GM21825 (cell line): ENCODE results near the gene NAPA.

Source experiments
- ATAC-seq: cut with Tn5 transposase; IDR thresholded peaks from one replicate; pipeline ENCODE4 v1.9.1; 2021; ENCODE audit warnings: mild to moderate bottlenecking, moderate library complexity; ENCODE audit not compliant: unreplicated experiment

The NAPA gene

DNA sequence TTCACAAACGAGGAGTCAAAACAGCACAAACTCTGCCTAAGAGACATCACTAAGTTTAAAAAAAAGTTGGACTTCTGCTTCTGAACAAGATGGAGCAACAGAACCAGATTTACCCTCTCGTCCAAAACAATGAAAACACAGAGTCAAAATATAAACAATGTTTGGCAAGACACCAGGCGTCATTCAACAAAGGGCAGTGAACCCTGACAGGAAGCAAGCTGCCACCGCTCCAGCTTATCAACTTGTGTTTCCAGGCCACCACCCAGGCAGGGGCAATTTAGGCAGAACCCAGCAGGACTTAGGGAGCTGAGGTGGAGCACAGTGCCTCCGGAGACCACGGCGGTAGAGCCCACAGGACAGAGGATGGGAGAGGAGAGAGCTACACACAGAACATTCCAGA is 8.6 kb upstream of the NAPA start:
- ATAC-seq: no peak

DNA sequence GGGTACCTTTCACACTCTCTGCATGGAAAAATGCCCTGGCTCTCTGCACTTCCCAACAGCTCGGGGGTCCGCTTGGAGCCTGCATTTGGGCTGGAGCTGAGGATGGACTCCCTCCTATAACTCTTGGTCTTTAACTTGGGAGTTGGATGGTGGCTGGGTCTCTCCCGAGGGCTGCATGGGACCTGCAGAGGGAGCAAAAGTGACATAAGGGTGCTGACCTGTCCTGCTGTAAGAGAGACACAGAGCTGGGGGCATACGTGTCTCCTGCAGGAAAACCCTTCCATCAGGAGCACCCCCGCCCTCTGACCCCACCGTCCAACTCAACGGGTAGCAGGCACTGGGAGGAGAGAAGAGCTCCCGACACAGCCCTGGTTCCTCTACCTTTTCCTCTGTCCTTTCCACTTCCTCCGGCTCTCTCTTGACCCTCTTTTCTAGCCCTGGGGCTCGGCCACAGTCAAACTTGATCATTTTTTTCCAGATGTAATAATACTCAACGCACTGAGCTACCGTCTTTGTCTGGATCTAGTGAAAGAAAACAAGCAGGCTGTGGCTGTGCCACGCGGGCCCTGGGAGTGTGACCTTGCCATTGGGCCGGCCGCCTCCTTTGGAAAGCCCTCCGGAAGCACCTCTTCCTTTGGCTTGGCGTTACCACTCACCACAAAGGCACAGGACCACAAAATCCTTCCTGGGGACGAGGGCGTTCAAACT is 6.8 kb upstream of the NAPA start:
- no peak for ATAC-seq

DNA sequence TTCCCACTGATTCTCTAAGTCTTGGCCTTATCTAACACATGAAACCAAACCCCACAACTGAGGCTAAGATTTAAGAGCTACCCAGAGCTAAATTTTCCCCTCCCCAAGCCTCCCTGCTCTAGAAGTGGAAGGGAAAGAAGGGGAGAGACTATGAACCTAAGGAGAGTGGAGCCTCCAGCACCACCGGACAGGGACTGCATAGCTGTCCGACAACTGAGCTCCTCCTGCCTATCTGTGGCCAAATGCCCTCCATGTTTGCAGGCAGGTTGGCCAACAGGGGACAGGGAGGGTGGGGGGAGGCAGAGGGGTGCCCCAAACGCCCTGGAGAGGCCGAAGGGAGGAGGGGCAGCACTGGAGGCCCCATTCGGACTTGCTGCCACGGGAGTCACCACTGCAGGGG is 6.0 kb upstream of the NAPA start:
- ATAC-seq: no peak

DNA sequence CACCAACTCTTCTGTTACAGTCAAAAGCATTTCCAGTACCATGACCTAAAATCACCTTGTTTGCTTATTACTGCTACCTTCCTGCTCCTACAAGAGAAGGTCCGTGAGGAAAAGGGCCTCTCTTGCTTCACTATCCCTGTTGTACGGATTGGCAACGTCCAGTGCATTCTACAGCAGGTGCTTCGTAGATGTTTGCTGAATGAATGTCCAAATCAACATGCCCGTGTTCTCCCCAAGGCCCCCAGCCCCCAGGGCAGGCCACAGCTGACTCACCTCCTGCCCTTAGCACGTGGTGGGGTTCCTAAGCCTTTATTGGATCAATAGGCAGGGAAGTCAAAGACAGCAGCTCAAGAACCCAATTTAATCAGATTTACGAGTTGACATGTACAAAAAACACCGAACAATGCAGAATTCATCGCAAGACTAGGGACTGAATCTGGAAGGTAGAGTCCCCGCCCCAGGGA is 5.5 kb upstream of the NAPA start:
- no peak for ATAC-seq

DNA sequence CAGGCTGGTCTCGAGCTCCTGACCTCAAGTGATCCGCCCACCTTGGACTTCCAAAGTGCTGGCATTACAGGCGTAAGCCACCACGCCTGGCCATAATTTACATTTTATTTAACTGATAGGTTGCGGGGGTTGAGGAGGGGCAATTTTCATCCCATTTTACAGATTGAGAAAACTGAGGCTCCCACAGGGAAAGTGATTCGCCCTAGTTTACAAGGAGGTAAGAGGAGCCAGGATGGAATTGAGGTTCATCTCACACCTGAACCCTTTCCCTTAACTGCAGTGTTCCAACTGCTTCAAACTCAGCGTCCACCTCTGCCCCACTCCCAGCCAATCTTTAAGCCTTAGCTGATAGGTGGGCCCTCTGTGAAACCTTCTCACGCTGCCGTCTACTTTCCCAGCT is 4.0 kb upstream of the NAPA start:
- ATAC-seq: no peak

DNA sequence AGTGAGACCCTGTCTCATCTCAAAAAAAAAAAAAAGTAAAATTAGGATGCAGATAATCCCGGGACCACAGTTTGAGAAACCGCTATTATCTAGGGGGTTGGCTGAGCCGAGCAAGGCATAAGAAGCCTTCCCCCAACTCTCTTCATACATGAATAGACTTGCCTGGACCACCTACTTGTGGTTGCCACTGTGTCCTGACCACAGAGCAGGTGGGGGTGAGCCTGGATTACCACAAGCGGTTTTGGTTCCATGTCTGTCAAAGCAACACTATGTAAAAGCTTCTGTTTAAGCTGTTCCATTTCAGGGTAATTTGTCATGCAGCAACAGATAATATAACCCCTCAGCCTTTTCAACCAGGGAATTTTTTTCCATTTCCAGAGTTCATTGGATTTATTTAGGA is 3.3 kb upstream of the NAPA start:
- no peak for ATAC-seq

DNA sequence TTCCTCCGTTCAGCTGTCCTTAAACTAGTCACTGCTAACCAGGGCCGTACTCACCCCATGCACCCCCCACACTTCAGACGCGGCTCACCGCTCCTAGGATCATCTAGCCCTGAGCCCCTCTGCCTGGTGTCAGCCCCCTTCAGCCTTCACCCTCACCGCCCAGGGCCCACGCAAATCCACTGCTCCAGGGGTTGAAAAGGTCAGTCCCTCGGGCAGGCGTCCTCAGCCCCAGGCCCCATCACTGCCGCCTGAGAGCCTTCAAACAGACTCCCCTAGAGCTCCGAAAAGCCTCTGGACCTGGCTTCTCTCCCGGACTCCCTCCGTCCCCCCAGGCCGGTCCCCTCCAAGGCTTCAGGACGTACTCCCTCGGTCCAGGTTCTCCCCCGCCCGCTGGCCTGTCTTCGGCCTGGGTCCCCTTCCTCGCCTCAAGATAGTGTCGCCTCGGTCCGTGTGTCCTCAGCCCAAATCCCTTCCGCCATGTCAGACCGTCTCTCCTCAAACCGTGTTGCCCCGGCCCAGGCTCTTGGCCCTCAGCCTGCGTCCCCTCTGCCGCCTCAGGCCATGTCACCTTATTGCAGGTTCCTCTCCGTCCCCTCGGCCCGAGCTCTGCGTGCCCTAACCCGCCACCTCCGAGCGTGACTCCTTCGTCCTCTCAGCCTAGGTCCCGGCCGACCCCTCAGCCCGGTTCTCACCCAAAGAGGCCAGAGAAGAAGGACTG is 553 bp downstream of the NAPA start:
- ATAC-seq: peak; percentile 2

DNA sequence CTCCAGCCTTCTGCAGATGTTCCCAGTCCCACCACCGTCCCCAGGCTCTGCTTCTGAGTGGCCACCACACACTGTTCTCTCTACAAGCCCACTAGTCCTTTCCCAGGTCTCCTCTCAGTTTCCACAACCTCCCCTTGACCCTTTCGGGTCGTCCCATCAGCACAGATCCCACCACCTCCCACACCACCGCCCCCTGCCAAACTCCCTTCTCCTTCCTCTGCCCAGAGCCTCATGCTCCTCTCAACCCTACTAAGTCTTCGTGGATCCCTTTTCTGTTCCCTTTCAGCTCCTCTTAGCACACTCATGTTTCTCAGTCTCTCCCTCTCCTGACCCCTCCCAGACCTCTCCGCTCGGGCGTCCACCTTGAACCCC is 1.9 kb downstream of the NAPA start:
- ATAC-seq: no peak

DNA sequence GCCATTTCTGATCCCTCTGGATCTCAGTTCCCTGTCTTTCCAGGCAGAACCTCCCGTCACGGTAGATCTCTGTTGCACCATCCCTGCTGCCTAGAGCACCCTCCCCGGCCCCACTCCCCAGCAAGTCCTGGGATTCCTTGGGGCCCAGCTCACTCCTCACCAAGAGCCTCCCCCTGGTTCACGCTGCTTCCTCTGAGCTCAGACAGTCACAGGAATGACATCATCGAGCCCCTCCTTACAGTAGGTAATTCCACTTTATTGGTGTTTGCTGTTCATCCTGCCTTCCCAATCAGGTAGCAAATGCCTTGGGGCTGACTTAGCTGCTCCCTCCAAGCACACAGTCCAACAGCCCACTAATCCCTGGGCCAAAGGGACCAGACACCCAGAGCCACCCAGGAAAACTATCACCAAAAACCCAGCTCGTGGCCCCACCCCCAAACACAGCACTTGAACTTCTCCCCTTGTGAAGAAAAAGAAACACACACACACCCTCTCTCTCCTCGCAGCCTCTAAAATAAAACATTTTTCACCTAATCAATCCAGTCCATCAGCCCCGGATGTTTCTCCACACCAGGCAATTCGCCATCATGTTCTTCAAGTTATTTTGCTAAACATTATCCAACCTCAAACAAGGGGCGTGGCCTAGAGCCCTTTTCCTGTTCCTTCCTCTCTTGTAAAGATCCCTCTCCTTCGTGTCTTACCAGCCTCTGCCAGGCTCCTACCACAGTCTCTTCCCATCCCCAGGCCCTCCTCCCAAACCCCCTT is 2.5 kb downstream of the NAPA start:
- ATAC-seq: no peak

DNA sequence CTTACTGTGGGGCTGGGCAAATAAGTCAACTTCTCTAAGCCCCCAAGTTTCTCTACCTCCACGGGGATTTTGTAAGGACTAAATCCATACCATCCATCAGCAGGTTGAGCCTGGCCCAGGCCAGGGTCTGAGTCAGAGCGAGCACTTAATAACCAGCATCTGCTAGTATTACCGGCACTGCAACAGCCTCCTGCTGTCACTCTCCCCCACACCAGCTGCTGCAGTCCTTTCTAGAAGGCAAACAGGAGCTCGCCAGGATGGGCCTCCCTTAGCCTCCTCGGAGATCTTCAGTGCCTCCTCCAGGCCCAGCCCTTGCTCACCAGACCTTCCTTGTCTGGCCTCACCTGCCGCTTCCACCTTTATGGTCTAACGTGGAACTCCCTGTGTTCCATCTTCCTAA is 3.2 kb downstream of the NAPA start:
- ATAC-seq: no peak

DNA sequence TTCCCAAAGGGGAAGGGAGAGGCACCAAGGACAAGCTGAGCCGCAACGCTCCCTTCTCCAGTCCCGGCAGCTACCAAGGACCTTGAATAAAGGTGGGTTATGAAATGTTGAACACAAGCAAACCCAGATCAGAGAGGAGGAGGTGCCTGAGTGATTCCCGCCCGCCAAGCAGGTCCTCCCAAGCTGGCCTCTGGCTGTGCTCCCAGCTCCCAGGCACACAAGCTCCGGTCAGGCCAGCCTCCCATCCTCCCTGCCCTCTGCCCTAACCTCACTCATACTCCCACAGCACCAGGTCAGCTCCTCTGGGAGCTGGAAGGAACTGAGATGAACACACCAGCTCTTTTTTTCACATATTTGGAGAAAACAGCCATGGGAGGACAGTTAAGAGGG is 3.7 kb downstream of the NAPA start:
- ATAC-seq: no peak

DNA sequence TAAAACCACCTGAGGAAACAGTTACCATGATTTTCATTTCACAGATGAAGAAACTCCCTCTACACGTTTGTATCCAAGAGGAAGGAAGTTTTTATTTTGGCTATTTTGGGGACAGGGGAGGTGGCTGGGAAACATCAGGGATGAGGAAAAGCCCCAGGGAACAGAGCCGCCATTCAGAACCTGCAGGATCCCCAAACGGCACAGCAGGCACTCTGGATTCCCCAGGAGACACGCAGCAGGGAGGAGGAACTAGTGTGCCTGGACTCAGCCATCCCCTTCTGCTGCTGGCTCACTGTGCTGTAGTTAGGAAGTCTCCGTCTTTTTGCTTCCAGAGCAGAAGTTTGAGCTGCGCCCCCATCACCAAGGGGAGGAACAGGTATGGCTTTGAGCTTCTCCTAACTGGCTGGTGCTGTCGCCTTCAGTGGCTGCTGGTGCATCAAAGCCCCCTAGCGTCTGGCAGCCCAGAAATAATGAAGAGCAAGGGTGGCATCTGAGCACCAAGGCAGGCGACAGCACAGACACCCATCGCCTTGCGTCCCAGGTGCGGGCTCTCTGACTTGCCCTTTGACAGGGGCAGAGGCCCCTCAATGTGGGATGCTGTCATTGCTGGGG is 4.2 kb downstream of the NAPA start:
- no peak for ATAC-seq

DNA sequence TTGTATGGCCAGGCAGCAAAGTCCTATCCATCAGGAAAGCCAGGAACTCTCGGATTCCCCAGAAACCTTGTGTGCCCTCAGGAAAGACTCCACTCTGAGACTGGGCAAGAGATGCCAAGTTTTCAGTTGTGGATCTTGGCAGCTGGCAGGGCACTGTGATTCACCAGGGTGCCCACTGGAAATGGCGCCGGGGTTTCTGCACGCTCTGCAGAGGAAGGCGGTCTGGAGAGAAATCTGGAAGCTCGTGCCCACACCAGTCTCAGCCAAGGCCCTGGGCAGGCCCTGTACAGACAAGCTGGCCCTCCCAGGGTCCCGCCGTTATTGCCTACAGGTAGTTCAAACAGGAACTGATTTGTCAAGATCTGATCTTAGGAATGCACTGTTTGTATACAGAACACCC is 4.9 kb downstream of the NAPA start:
- no peak for ATAC-seq

DNA sequence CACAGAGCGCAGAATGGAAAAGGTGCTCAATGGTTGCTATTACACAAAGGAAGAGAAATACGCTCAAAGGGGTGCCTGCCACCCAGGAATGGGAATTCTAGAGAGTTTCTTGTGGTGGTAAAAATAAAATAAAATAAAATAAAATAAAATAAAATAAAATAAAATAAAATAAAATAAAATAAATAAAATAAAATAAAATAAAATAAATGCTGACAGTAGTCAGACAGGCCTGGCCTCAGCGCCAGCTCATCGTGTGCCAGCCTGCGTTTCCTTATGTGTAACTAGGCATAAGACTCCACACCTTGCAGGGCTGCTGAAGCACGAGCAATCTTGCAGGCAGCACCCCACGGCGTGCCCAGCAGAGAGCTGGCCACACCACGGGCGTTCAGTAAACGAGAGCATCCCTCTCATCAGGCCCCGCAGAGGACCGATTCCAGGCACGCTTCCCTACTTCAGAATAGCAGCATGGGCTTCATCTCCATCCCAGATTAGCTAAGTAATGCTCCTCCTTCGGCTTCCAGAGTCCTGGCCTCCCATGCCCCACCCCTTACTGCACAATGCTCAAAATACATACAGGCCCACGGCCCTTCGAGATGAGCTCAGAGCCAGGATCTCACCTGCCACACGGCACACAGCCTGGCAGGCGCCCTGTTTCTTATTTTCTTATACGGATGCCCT is 5.6 kb downstream of the NAPA start:
- no peak for ATAC-seq

DNA sequence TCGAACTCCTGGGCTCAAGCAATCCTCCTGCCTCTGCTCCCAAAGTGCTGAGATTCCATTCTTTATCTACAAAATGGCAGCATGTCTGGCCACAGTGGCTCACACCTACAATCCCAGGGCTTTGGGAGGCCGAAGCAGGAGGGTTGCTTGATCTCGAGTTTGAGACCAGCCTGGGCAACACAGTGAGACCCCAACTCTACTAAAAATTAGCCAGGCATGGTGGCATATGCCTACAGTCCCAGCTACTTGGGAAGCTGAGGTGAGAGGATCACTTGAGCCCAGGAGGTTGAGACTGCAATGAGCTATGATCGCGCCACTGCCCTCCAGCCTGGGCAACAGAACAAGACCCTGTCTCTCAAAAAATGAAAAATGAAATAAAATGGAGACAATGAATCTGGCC is 6.1 kb downstream of the NAPA start:
- ATAC-seq: no peak

DNA sequence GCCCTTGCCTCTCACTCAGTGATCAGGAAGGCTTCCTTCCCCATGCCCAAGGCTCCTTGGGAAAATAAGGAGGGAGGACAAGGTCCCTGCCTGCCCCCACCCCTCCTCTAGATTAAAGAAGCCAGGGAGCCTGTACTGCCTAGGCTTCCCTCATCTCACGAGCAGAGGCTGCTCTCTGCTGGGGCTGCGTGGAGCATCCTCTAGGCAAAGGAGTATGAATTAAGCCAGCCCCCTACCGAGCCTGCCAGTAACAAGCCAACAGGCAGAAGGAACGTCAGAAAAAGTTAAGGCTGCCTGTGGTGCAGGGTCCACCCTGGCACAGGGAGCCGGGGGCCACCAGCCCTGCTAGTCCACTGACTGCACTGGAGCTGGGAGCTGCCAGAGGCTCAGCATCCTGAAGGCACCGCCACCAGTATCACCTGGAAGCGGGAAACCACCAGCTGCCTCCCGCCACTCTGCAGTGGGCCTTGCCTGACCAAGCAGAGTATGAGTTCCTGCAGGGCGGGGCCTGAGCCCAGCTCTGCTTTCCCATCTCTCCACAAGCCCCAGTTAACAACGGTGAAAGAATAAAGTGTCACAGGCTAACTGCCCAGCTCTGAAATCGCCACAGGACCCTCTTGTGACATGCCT is 6.8 kb downstream of the NAPA start:
- ATAC-seq: no peak

DNA sequence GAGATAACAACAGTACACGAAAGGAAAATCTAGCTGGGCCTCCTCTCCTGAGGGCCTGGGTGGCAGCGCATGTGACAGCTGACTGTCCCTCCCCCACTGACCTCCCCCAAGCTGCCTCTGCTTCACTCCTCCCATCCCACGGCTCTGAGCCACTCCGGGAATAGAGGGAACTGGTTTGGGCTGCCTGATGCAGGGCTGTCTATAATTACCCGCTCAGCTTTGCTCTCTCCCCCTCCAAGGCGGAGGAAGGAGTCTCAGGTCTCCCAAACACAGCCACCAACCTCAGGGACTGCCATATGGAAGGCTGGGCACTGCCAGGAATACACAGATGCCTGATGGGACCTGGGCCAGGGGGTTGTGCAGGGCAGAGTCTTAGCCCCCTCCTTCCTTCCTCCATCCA is 7.9 kb downstream of the NAPA start:
- no peak for ATAC-seq

DNA sequence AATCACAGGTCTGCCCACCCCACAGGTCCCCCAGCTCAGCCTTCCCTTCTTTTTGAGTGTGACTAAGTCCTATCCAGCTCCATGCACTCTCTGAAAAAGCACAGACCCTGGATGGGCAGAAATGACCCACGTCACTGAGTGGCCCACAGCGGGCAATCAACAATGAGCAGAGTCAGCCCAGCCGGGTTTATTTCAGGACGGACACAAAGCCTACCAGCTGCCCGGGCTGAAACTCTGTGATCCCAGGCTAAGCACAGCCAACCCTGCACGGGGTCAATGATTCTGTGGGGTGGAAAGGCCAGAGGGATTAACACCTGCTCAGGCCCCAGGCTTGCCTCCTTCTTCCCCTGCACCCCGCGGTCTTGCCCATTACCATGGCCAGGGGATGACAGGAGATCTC is 8.4 kb downstream of the NAPA start:
- ATAC-seq: no peak

DNA sequence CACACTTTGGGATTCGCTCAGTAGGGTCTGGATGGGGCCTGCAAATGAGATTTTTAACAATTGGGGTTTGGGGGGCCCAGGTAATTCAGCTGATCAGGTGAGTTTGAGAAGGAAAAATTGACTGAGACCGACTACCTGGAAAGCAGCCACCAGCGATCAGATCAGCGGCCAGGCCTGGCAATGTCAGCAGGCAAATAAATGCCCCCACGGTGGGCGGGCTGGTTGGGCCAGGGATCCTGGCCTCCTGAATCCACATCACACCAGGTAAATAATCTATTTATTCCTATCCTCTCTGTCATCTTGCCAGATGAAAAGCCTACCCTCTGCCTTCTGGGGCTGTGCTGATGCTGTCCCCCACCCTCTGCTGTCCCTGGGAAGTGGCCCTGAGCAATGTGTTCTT is 9.4 kb downstream of the NAPA start:
- no peak for ATAC-seq

DNA sequence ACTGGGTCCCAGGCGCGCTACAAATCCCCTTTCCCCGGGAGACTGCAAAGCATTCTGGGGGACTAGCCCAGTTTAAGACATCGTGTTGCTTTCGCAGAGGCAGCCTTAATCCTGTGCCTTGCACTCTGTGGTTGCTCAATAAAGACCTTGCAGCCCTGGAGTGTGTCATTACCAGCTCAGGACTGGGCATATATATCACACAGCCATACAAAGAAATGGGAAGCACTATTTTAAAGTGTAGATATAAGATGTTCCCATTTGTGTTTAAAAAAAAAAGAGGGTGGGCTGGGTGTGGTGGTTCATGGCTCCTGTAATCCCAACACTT is 11.1 kb downstream of the NAPA start:
- no peak for ATAC-seq
